Mesothelial cell of epicardium (in vitro differentiated cells): Measurements from ENCODE around the gene RANBP3. TPM values are rescaled to one million over a fixed set of nuclear protein-coding genes. Genes with fewer than 3 reads are reported as not detected.

Experiments
- DNase-seq, 2 experiments: peaks; one replicate each; pipeline ENCODE4 v3.0.0; 2021; ENCODE audit warnings: low spot score in 2 of 2; ENCODE audit not compliant: unreplicated experiment in 2 of 2
- H3K27ac Mint-ChIP-seq: 2 replicates; pipeline ENCODE4 v1.8.0; 2021; ENCODE audit warnings: mixed read lengths
- H3K27me3 Mint-ChIP-seq: 2 replicates; pipeline ENCODE4 v1.8.0; 2021; ENCODE audit warnings: low read depth, mixed read lengths
- H3K36me3 Mint-ChIP-seq: 2 replicates; pipeline ENCODE4 v1.8.0; 2021; ENCODE audit warnings: mixed read lengths
- H3K4me1 Mint-ChIP-seq: 2 replicates; pipeline ENCODE4 v1.8.0; 2021; ENCODE audit warnings: mixed read lengths
- H3K4me3 Mint-ChIP-seq: 2 replicates; pipeline ENCODE4 v1.8.0; 2021; ENCODE audit warnings: mild to moderate bottlenecking, moderate library complexity, mixed read lengths
- H3K9me3 Mint-ChIP-seq: 2 replicates; pipeline ENCODE4 v1.8.0; 2021; ENCODE audit warnings: mixed read lengths
- CTCF ChIP-seq: fragments of 200-600 bp; sonication (generic); IDR thresholded peaks from one replicate; pipeline ENCODE4 v1.5.0; 2021; ENCODE audit warnings: antibody characterized with exemption; ENCODE audit not compliant: unreplicated experiment
- total RNA-seq: library from RNA; stranded (reverse); gene quantifications from 3 replicates; pipeline ENCODE4 v1.2.1, GENCODE V29; 2021

Gene RANBP3
- total RNA-seq, 1 donor from 2014 or later, result 83.3 TPM

- H3K27ac Mint-ChIP-seq, result peak overlapping the region; percentile 56
- no peak overlapping the region for H3K4me3 Mint-ChIP-seq
- peaks cover 79% of the 10 kb centered on the region for H3K4me1 Mint-ChIP-seq
- H3K27me3 Mint-ChIP-seq, result no peaks in the 10 kb centered on the region
- no peak for DNase-seq
- TF ChIP-seq CTCF, result no peak
- H3K36me3 Mint-ChIP-seq, result peaks cover 4% of the 10 kb centered on the region
- H3K9me3 Mint-ChIP-seq, result no peaks in the 10 kb centered on the region
Measured at GRCh38 chr19:5952193-5953029, 25.5 kb downstream of the RANBP3 start.

GRCh38 chr19:5951338-5951861 is 26.5 kb downstream of the RANBP3 start:
- no peak for DNase-seq
- no peak for TF ChIP-seq CTCF

GRCh38 chr19:5950741-5951140 is 27.2 kb downstream of the RANBP3 start:
- Mint-ChIP-seq H3K36me3 (peaks cover 4% of the 10 kb centered on the region), H3K4me3 (no peak overlapping the region), H3K27ac (peak overlapping the region; percentile 81), H3K4me1 (peaks cover 69% of the 10 kb centered on the region), H3K9me3 (no peaks in the 10 kb centered on the region), H3K27me3 (no peaks in the 10 kb centered on the region)
- no peak for DNase-seq
- no peak for TF ChIP-seq CTCF

More at GRCh38 chr19:5951338-5951861, 26.5 kb downstream of the RANBP3 start:
- Mint-ChIP-seq H3K27ac (peak overlapping the region; percentile 81), H3K4me3 (no peak overlapping the region), H3K27me3 (no peaks in the 10 kb centered on the region), H3K36me3 (peaks cover 4% of the 10 kb centered on the region), H3K4me1 (peaks cover 74% of the 10 kb centered on the region), H3K9me3 (no peaks in the 10 kb centered on the region)

- no peaks in the 10 kb centered on the region for H3K27me3 Mint-ChIP-seq
- H3K36me3 Mint-ChIP-seq, result peaks cover 5% of the 10 kb centered on the region
- TF ChIP-seq CTCF, result no peak
- H3K9me3 Mint-ChIP-seq, result no peaks in the 10 kb centered on the region
- H3K4me3 Mint-ChIP-seq, result no peak overlapping the region
- H3K4me1 Mint-ChIP-seq, result peaks cover 64% of the 10 kb centered on the region
- H3K27ac Mint-ChIP-seq, result no peak overlapping the region
- no peak for DNase-seq
Measured at GRCh38 chr19:5949792-5950305, 28.1 kb downstream of the RANBP3 start.

GRCh38 chr19:5948752-5949564 is 29.0 kb downstream of the RANBP3 start:
- Mint-ChIP-seq H3K4me3 (no peak overlapping the region), H3K9me3 (no peaks in the 10 kb centered on the region), H3K4me1 (peaks cover 55% of the 10 kb centered on the region), H3K36me3 (peaks cover 5% of the 10 kb centered on the region), H3K27ac (peak overlapping the region; percentile 5), H3K27me3 (no peaks in the 10 kb centered on the region)
- no peak for DNase-seq
- no peak for TF ChIP-seq CTCF
